Measurements from ENCODE around the gene USHBP1.

The USHBP1 gene

DNA sequence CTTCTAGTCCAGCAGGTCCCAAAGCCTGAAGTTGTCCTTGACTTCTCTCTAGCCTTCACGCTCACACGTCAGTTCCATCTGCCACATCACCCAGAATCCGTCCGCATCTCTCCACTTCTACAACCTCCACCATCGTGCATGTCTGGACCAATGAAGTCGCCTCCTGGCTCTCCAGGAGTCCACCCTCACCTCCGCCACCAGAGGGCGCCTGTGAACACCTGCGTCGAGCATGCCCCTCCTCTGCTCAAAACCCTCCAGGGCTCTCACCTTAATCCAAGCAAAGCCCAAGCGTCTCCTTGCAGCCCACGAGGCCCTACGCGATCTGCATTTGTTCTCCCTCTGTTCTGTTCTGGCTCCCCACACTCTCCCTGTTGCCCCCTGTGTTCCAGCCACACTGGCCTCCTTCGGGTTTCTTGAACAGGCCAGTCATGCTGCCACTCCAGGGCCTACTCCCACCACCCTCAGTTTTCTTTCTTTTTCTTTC lies 3.7 kb downstream of the USHBP1 start:
- H3K4me3 ChIP-seq (ENCODE audit: low read length), result no peak overlapping the region
- no peak for TF ChIP-seq ZNF274 (IDR thresholded peaks at IDR 0.05; ENCODE audit: low read depth, low read length)

GRCh38 chr19:17259934-17260333 lies 4.6 kb downstream of the USHBP1 start:
- TF ChIP-seq ZNF274 (IDR thresholded peaks at IDR 0.05; ENCODE audit: low read depth, low read length), result no peak
- H3K4me3 ChIP-seq (ENCODE audit: low read length), result no peak overlapping the region

DNA sequence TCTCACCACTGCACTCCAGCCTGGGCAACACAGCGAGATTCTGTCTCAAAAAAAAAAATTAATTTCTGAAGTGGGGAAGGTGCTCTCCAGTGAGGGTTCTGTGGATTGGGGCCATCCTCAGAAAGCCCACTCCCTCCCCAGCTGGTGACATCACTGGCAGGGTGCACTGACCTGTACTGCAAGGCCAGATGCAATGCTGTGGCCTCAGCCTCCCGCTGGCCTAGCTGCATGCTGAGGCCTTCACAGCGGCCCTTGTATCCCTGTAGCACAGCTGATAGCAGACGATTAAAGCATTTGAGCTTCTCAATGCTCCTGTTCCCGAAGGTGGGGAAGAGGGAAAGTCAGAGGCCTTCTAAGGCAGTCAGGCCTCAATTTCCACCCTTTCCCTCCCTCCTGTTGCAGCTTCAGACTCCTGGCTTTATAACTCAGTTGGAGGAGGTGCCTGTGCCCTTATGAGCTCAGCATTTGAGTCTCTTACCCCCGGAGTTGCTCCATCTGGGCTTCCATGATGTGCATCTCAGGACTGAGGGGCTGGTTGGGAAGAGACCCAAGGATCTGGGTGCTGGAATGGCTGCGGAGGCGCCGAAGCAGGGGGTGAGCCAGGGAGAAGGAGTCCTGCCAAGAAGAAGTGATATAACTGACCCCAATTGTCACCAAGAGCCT lies 5.3 kb downstream of the USHBP1 start:
- H3K4me3 ChIP-seq (ENCODE audit: low read length), result no peak overlapping the region
- no peak for TF ChIP-seq ZNF274 (IDR thresholded peaks at IDR 0.05; ENCODE audit: low read depth, low read length)

- no peak for TF ChIP-seq ZNF274 (IDR thresholded peaks at IDR 0.05; ENCODE audit: low read depth, low read length)
- no peak overlapping the region for H3K4me3 ChIP-seq (ENCODE audit: low read length)
These were observed 8.4 kb downstream of the USHBP1 start for GRCh38 chr19:17256130-17256529.

- no peak for TF ChIP-seq ZNF274 (IDR thresholded peaks at IDR 0.05; ENCODE audit: low read depth, low read length)
- no peak overlapping the region for H3K4me3 ChIP-seq (ENCODE audit: low read length)
These were observed 9.4 kb downstream of the USHBP1 start for GRCh38 chr19:17255150-17255621.

DNA sequence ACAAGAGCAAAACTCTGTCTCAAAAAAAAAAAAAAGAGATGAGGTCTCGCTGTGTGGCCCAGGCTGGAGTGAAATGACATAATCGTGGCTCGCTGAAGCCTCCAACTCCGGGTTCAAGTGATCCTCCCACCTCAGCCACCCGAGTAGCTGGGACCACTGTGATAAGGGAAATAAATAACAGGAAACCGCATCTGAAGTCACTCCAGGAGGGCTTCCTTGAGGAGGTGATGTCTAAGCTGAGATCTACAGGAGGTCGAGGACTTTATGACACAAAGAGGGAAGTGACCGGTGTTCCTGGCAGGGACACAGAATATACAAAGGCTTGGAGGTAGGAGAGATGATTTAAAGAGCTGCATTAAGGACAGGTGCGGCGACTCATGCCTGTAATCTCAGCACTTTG lies 9.9 kb downstream of the USHBP1 start:
- no peak overlapping the region for H3K4me3 ChIP-seq (ENCODE audit: low read length)
- no peak for TF ChIP-seq ZNF274 (IDR thresholded peaks at IDR 0.05; ENCODE audit: low read depth, low read length)

- no peak overlapping the region for H3K4me3 ChIP-seq (ENCODE audit: low read length)
These were observed 14.5 kb downstream of the USHBP1 start for GRCh38 chr19:17249887-17250548.

DNA sequence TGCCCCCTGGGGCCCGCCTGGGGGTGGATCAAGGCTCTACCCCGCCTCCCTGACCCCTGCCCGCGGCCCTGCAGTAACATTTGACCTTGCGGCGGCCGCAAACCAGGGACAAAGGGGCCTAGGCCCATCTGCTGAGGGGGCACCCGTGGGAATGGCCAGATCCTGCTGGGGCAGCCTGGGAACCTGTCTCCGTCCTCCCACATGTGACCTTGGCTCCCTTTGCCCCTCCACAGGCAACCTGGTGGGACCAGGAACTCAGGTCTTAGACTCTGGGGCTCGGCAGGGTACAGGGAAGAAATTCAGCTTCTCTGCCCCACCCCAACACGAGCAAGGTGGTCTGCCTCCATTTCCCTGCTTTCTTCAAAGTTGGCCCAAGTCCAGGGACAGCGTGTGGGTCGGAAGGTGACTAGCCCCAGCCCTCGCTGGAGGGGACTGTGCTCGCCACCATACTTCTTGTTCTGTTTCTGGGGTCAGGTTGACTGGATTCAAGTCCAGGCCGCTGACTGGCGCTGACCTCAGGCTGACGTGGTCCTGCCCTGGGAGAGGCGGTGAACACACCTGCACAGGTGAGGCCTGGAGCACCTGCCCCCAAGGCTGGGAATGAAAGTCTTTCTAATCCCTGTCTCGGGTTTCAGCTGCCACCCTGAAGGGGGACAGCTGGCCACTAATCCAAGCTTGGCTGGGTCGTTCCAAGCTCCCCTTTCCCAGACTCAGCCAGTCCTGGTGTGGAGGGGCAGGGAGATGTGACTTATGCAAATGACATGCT lies 16.4 kb downstream of the USHBP1 start:
- TF ChIP-seq ZNF274 (IDR thresholded peaks at IDR 0.05; ENCODE audit: low read depth, low read length), result no peak

More at GRCh38 chr19:17249887-17250548, 14.5 kb downstream of the USHBP1 start:
- no peak for TF ChIP-seq ZNF274 (IDR thresholded peaks at IDR 0.05; ENCODE audit: low read depth, low read length)

GRCh38 chr19:17246681-17247425 lies 17.7 kb downstream of the USHBP1 start:
- H3K4me3 ChIP-seq (ENCODE audit: low read length), result peak overlapping the region; percentile 48; the same call in 1 of the 2 replicates
- TF ChIP-seq ZNF274 (IDR thresholded peaks at IDR 0.05; ENCODE audit: low read depth, low read length), result no peak

More for the DNA sequence above, 16.4 kb downstream of the USHBP1 start:
- H3K4me3 ChIP-seq (ENCODE audit: low read length), result no peak overlapping the region

GRCh38 chr19:17245535-17245984 lies 19.0 kb downstream of the USHBP1 start, which contains the start of gene NR2F6:
Gene NR2F6, minus strand, starts transcription at chr19:17245919. Its CDS starts 699 bp downstream, at chr19:17245220.
- no peak for TF ChIP-seq ZNF274 (IDR thresholded peaks at IDR 0.05; ENCODE audit: low read depth, low read length)
- H3K4me3 ChIP-seq (ENCODE audit: low read length), result peak within 1 kb of the TSS; percentile 79

GRCh38 chr19:17244618-17245534 lies 19.7 kb downstream of the USHBP1 start:
- no peak for TF ChIP-seq ZNF274 (IDR thresholded peaks at IDR 0.05; ENCODE audit: low read depth, low read length)
- H3K4me3 ChIP-seq (ENCODE audit: low read length), result peak overlapping the region; percentile 79

GRCh38 chr19:17243830-17244617 lies 20.5 kb downstream of the USHBP1 start:
- TF ChIP-seq ZNF274 (IDR thresholded peaks at IDR 0.05; ENCODE audit: low read depth, low read length), result no peak
- peak overlapping the region; percentile 79 for H3K4me3 ChIP-seq (ENCODE audit: low read length)
